ENCODE data around the gene VANGL1. TPM values are rescaled to one million over a fixed set of nuclear protein-coding genes. Genes with fewer than 3 reads are reported as not detected.

Gene VANGL1
- total and polyA plus RNA-seq, 2 of the 13 experiments (the other 11 are each of a cell fraction or from before 2014, with no cell fraction given) = 5.3 to 9.4 TPM

- Histone ChIP-seq H3K27me3 (ENCODE audit: control insufficient read depth in 1 of 2, insufficient read depth in 2 of 2, low read length in 2 of 2) (no peaks in the 10 kb centered on the region), H4K20me1 (ENCODE audit: insufficient read depth, low read length) (no peaks in the 10 kb centered on the region), H3K79me2 (ENCODE audit: insufficient read depth, low read length) (no peaks in the 10 kb centered on the region), H2AFZ (ENCODE audit: low read length) (no peak overlapping the region), H3K4me3 (replicated peaks in 1 of 3; ENCODE audit: insufficient read depth in 1 of 3, low read depth in 2 of 3, low read length in 3 of 3) (no peak overlapping the region), H3K4me1 (ENCODE audit: insufficient read depth, low read length) (peaks cover 20% of the 10 kb centered on the region), H3K9me3 (ENCODE audit: low read length) (no peaks in the 10 kb centered on the region), H3K9ac (ENCODE audit: insufficient read depth, low read depth, low read length) (no peak overlapping the region), H3K27ac (ENCODE audit: extremely low read length, insufficient read depth, low read length) (no peak overlapping the region), H3K4me2 (ENCODE audit: low read depth, low read length) (no peak overlapping the region), H3K36me3 (replicated peaks in 1 of 2; ENCODE audit: control insufficient read depth in 1 of 2, insufficient read depth in 2 of 2, low read length in 2 of 2) (no peaks in the 10 kb centered on the region)
- in situ Hi-C loops (cut with HindIII; ENCODE audit: extremely low pct_ligation_motif_present, low pct_unique_long_range_greater_than_20kb) = loop anchor here (5.0 kb wide), 1 partner anchor 54 kb away; no protein-coding TSS in a partner anchor
- ATAC-seq (peak; percentile 42; the same call in 2 of the 3 replicates), DNase-seq (ENCODE audit: low spot score) (no peak), FAIRE-seq (no peak)
- WGBS (ENCODE audit: low lambda C conversion rate) = 59% methylated on average over 5 of the region's 5 CpGs
- intact Hi-C loops (cut with micrococcal nuclease; ENCODE audit: unreplicated experiment) = no loop called here
- CTCF ChIA-PET (ENCODE audit: low intra/inter-chr PET ratio, low total read pairs) = interaction anchor here (0.7 to 2.4 kb wide), 4 partner anchors 44 to 263 kb away, joined by 3 to 16 read pairs (median 10); no protein-coding TSS in a partner anchor
- no TSS peak for BruUV-seq (replicated peaks)
- POLR2A ChIA-PET = no interaction called here
- TF ChIP-seq REPIN1 (CRISPR knock-in tag; IDR thresholded peaks at IDR 0.05; ENCODE audit: borderline replicate concordance, low read depth) (no peak), ZBTB8A (CRISPR knock-in tag; IDR thresholded peaks at IDR 0.05; ENCODE audit: borderline replicate concordance, low read depth) (no peak)
- TF ChIP-seq, protein P1, sequence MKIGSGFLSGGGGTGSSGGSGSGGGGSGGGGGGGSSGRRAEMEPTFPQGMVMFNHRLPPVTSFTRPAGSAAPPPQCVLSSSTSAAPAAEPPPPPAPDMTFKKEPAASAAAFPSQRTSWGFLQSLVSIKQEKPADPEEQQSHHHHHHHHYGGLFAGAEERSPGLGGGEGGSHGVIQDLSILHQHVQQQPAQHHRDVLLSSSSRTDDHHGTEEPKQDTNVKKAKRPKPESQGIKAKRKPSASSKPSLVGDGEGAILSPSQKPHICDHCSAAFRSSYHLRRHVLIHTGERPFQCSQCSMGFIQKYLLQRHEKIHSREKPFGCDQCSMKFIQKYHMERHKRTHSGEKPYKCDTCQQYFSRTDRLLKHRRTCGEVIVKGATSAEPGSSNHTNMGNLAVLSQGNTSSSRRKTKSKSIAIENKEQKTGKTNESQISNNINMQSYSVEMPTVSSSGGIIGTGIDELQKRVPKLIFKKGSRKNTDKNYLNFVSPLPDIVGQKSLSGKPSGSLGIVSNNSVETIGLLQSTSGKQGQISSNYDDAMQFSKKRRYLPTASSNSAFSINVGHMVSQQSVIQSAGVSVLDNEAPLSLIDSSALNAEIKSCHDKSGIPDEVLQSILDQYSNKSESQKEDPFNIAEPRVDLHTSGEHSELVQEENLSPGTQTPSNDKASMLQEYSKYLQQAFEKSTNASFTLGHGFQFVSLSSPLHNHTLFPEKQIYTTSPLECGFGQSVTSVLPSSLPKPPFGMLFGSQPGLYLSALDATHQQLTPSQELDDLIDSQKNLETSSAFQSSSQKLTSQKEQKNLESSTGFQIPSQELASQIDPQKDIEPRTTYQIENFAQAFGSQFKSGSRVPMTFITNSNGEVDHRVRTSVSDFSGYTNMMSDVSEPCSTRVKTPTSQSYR (CRISPR knock-in tag; IDR thresholded peaks at IDR 0.05; ENCODE audit: borderline replicate concordance) = no peak
Measured at GRCh38 chr1:115718011-115718754, 76.4 kb downstream of the VANGL1 start.

DNA sequence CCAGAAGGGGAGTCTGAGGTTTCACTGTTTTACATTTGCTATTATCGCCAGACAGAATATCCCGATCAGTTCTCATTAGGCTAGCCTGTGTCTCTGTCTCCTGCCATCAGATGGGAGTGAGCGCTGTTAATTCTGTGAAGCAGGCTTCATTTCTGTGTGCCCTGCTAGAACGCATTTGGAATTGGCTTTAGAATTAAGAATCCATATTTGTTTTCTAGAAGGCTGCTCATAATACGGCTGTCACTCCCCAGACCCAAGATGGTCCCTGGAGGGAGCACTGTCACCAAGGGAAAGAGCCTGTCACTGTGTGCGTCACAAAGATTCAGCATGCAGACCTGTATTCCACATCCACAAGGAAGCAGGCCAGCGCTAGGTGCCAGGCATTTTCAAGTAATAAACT, 77.5 kb downstream of the VANGL1 start:
- ChIA-PET CTCF (ENCODE audit: low intra/inter-chr PET ratio, low total read pairs) (interaction anchor here (2.4 kb wide), 1 partner anchor 53 kb away, joined by 16 read pairs; no protein-coding TSS in a partner anchor), POLR2A (no interaction called here)
- Histone ChIP-seq H3K79me2 (ENCODE audit: insufficient read depth, low read length) (no peaks in the 10 kb centered on the region), H3K4me2 (ENCODE audit: low read depth, low read length) (no peak overlapping the region), H3K9me3 (ENCODE audit: low read length) (no peaks in the 10 kb centered on the region), H3K9ac (ENCODE audit: insufficient read depth, low read depth, low read length) (no peak overlapping the region), H3K27ac (ENCODE audit: extremely low read length, insufficient read depth, low read length) (no peak overlapping the region), H3K4me3 (replicated peaks in 1 of 3; ENCODE audit: insufficient read depth in 1 of 3, low read depth in 2 of 3, low read length in 3 of 3) (no peak overlapping the region), H3K36me3 (replicated peaks in 1 of 2; ENCODE audit: control insufficient read depth in 1 of 2, insufficient read depth in 2 of 2, low read length in 2 of 2) (no peaks in the 10 kb centered on the region), H4K20me1 (ENCODE audit: insufficient read depth, low read length) (no peaks in the 10 kb centered on the region), H2AFZ (ENCODE audit: low read length) (no peak overlapping the region), H3K27me3 (ENCODE audit: control insufficient read depth in 1 of 2, insufficient read depth in 2 of 2, low read length in 2 of 2) (no peaks in the 10 kb centered on the region), H3K4me1 (ENCODE audit: insufficient read depth, low read length) (peaks cover 18% of the 10 kb centered on the region)
- FAIRE-seq (no peak), ATAC-seq (no peak), DNase-seq (ENCODE audit: low spot score) (no peak)
- 83% methylated on average over 7 of the region's 7 CpGs for WGBS (ENCODE audit: low lambda C conversion rate)
- in situ Hi-C loops (cut with HindIII; ENCODE audit: extremely low pct_ligation_motif_present, low pct_unique_long_range_greater_than_20kb) (loop anchor here (5.0 kb wide), 1 partner anchor 53 kb away; no protein-coding TSS in a partner anchor), intact Hi-C loops (cut with micrococcal nuclease; ENCODE audit: unreplicated experiment) (no loop called here)
- no TSS peak for BruUV-seq (replicated peaks)
- TF ChIP-seq IRX3 (CRISPR knock-in tag; IDR thresholded peaks at IDR 0.05; ENCODE audit: borderline replicate concordance, low read depth) = no peak
- no peak for TF ChIP-seq NBN (conservative IDR thresholded peaks at IDR 0.05)
- TF ChIP-seq, protein P2, sequence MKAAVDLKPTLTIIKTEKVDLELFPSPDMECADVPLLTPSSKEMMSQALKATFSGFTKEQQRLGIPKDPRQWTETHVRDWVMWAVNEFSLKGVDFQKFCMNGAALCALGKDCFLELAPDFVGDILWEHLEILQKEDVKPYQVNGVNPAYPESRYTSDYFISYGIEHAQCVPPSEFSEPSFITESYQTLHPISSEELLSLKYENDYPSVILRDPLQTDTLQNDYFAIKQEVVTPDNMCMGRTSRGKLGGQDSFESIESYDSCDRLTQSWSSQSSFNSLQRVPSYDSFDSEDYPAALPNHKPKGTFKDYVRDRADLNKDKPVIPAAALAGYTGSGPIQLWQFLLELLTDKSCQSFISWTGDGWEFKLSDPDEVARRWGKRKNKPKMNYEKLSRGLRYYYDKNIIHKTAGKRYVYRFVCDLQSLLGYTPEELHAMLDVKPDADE (CRISPR knock-in tag; IDR thresholded peaks at IDR 0.05) = no peak
- TF ChIP-seq ZNF710 (CRISPR knock-in tag; IDR thresholded peaks at IDR 0.05; ENCODE audit: borderline replicate concordance) = no peak
- TF ChIP-seq JDP2 (CRISPR knock-in tag; IDR thresholded peaks at IDR 0.05; ENCODE audit: borderline replicate concordance) = no peak
